Measurements from ENCODE around the gene HIVEP3.

Gene HIVEP3

GRCh38 chr1:41484402-41485241 lies 434.1 kb downstream of the HIVEP3 start, which contains the start of gene EDN2:
EDN2 (minus strand) TSS chr1:41484683; CDS start chr1:41484601, 82 bp downstream.
- H3K4me2 ChIP-seq (ENCODE audit: low read length): no peak within 1 kb of the TSS
- H3K79me2 ChIP-seq (ENCODE audit: insufficient read depth, low read length): no peaks in the 10 kb centered on the region
- no peaks in the 10 kb centered on the region for H3F3A ChIP-seq (ENCODE audit: insufficient read depth, low read length)
- H3K9me2 ChIP-seq (ENCODE audit: low read depth, low read length): no peaks in the 10 kb centered on the region
- H3K27ac ChIP-seq (ENCODE audit: low read depth, low read length, poor library complexity, severe bottlenecking): no peak within 1 kb of the TSS
- H3K27me3 ChIP-seq (ENCODE audit: insufficient read depth, low read length): 0 out of 2 replicates have a peak, but pooled peaks cover 7% of the 10 kb centered on the region
- no peaks in the 10 kb centered on the region for H3K36me3 ChIP-seq (ENCODE audit: insufficient read depth, low read length)
- no peaks in the 10 kb centered on the region for H3K9me3 ChIP-seq (ENCODE audit: low read length)
- H3K4me1 ChIP-seq (ENCODE audit: insufficient read depth, low read length, severe bottlenecking): no peaks in the 10 kb centered on the region
- no peak within 1 kb of the TSS for H3K4me3 ChIP-seq (ENCODE audit: low read depth, low read length, poor library complexity, severe bottlenecking)
- H3K9ac ChIP-seq (ENCODE audit: low read length): no peak within 1 kb of the TSS
- H4K20me1 ChIP-seq (ENCODE audit: insufficient read depth, low read length): no peaks in the 10 kb centered on the region
- no peak within 1 kb of the TSS for H2AFZ ChIP-seq (ENCODE audit: low read length)
- TF ChIP-seq CTCF (IDR thresholded peaks at IDR 0.05; ENCODE audit: low read length) (peak; percentile 18; the same call in 1 of the 2 replicates), EZH2 (IDR thresholded peaks at IDR 0.05; ENCODE audit: borderline replicate concordance, low read length) (no peak)

- no peak overlapping the region for H2AFZ ChIP-seq (ENCODE audit: low read length)
These were observed 434.7 kb downstream of the HIVEP3 start for GRCh38 chr1:41483960-41484401.

More at GRCh38 chr1:41483960-41484401, 434.7 kb downstream of the HIVEP3 start:
- Histone ChIP-seq H3K4me2 (ENCODE audit: low read length) (no peak overlapping the region), H3K79me2 (ENCODE audit: insufficient read depth, low read length) (no peaks in the 10 kb centered on the region), H3K4me1 (ENCODE audit: insufficient read depth, low read length, severe bottlenecking) (no peaks in the 10 kb centered on the region), H3K27ac (ENCODE audit: low read depth, low read length, poor library complexity, severe bottlenecking) (no peak overlapping the region), H3K4me3 (ENCODE audit: low read depth, low read length, poor library complexity, severe bottlenecking) (no peak overlapping the region), H3K9ac (ENCODE audit: low read length) (no peak overlapping the region), H3K36me3 (ENCODE audit: insufficient read depth, low read length) (no peaks in the 10 kb centered on the region), H4K20me1 (ENCODE audit: insufficient read depth, low read length) (no peaks in the 10 kb centered on the region), H3K9me2 (ENCODE audit: low read depth, low read length) (no peaks in the 10 kb centered on the region), H3F3A (ENCODE audit: insufficient read depth, low read length) (no peaks in the 10 kb centered on the region), H3K27me3 (ENCODE audit: insufficient read depth, low read length) (peaks cover 11% of the 10 kb centered on the region; the same call in 1 of the 2 replicates), H3K9me3 (ENCODE audit: low read length) (no peaks in the 10 kb centered on the region)
- TF ChIP-seq CTCF (IDR thresholded peaks at IDR 0.05; ENCODE audit: low read length) (no peak), EZH2 (IDR thresholded peaks at IDR 0.05; ENCODE audit: borderline replicate concordance, low read length) (no peak)

Measured in OCI-LY1 (cell line).